ENCODE data around the gene SMC5. TPM values are rescaled to one million over a fixed set of nuclear protein-coding genes. Genes with fewer than 3 reads are reported as not detected.

The SMC5 gene
- total RNA-seq, 1 experiment from 2014 or later: 31.9 TPM

- intact Hi-C loops (cut with micrococcal nuclease): loop anchor here (5.0 to 10.0 kb wide), 3 partner anchors 158 to 495 kb away; partner anchors contain the start of gene PTAR1
- CTCF ChIA-PET: interaction anchor here (0.8 kb wide), 1 partner anchor 43 kb away, joined by 3 read pairs; no protein-coding TSS in a partner anchor
- TF ChIP-seq, protein P1, sequence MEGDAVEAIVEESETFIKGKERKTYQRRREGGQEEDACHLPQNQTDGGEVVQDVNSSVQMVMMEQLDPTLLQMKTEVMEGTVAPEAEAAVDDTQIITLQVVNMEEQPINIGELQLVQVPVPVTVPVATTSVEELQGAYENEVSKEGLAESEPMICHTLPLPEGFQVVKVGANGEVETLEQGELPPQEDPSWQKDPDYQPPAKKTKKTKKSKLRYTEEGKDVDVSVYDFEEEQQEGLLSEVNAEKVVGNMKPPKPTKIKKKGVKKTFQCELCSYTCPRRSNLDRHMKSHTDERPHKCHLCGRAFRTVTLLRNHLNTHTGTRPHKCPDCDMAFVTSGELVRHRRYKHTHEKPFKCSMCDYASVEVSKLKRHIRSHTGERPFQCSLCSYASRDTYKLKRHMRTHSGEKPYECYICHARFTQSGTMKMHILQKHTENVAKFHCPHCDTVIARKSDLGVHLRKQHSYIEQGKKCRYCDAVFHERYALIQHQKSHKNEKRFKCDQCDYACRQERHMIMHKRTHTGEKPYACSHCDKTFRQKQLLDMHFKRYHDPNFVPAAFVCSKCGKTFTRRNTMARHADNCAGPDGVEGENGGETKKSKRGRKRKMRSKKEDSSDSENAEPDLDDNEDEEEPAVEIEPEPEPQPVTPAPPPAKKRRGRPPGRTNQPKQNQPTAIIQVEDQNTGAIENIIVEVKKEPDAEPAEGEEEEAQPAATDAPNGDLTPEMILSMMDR (IDR thresholded peaks at IDR 0.05; ENCODE audit: unreplicated experiment): no peak
- no peaks in the 10 kb centered on the region for H3K27me3 Mint-ChIP-seq (ENCODE audit: insufficient read depth, unreplicated experiment)
- H3K27ac Mint-ChIP-seq (ENCODE audit: low read depth, unreplicated experiment): peak overlapping the region; percentile 99
- peaks cover 28% of the 10 kb centered on the region for H3K36me3 Mint-ChIP-seq (ENCODE audit: insufficient read depth, unreplicated experiment)
- TSS peak; percentile 57 for BruUV-seq (replicated peaks)
- DNase-seq (ENCODE audit: unreplicated experiment): no peak
- no peaks in the 10 kb centered on the region for H3K9me3 Mint-ChIP-seq (ENCODE audit: unreplicated experiment)
- H3K4me3 Mint-ChIP-seq (ENCODE audit: unreplicated experiment): peak overlapping the region; percentile 97
- peaks cover 63% of the 10 kb centered on the region for H3K4me1 Mint-ChIP-seq (ENCODE audit: insufficient read depth, unreplicated experiment)
- POLR2A ChIA-PET: interaction anchor here (0.6 to 4.9 kb wide), 4 partner anchors 155 to 343 kb away, joined by 3 to 54 read pairs (median 13); partner anchors contain the start of gene KLF9
Measured at GRCh38 chr9:70259512-70259802, 679 bp downstream of the SMC5 start.

- DNase-seq (ENCODE audit: unreplicated experiment): no peak
- intact Hi-C loops (cut with micrococcal nuclease): no loop called here
- ChIA-PET CTCF (interaction anchor here (0.7 to 1.1 kb wide), 2 partner anchors 78 to 137 kb away, joined by 3 read pairs; no protein-coding TSS in a partner anchor), POLR2A (interaction anchor here (0.6 to 3.3 kb wide), 6 partner anchors 9 to 342 kb away, joined by 3 to 9 read pairs (median 6); no protein-coding TSS in a partner anchor)
- H3K36me3 Mint-ChIP-seq (ENCODE audit: insufficient read depth, unreplicated experiment): peaks cover 33% of the 10 kb centered on the region
- H3K4me1 Mint-ChIP-seq (ENCODE audit: insufficient read depth, unreplicated experiment): peaks cover 63% of the 10 kb centered on the region
- H3K27ac Mint-ChIP-seq (ENCODE audit: low read depth, unreplicated experiment): peak overlapping the region; percentile 99
- no TSS peak for BruUV-seq (replicated peaks)
- TF ChIP-seq, protein P1 (IDR thresholded peaks at IDR 0.05; ENCODE audit: unreplicated experiment): no peak
- H3K27me3 Mint-ChIP-seq (ENCODE audit: insufficient read depth, unreplicated experiment): no peaks in the 10 kb centered on the region
- H3K4me3 Mint-ChIP-seq (ENCODE audit: unreplicated experiment): peak overlapping the region; percentile 97
- H3K9me3 Mint-ChIP-seq (ENCODE audit: unreplicated experiment): no peaks in the 10 kb centered on the region
Measured at GRCh38 chr9:70260007-70260443, 1.2 kb downstream of the SMC5 start.

GRCh38 chr9:70260606-70261005, 1.8 kb downstream of the SMC5 start:
- CTCF ChIA-PET: interaction anchor here (0.7 to 1.1 kb wide), 2 partner anchors 78 to 137 kb away, joined by 3 read pairs; no protein-coding TSS in a partner anchor
- Mint-ChIP-seq H3K9me3 (ENCODE audit: unreplicated experiment) (no peaks in the 10 kb centered on the region), H3K36me3 (ENCODE audit: insufficient read depth, unreplicated experiment) (peaks cover 39% of the 10 kb centered on the region), H3K4me1 (ENCODE audit: insufficient read depth, unreplicated experiment) (peaks cover 59% of the 10 kb centered on the region), H3K27me3 (ENCODE audit: insufficient read depth, unreplicated experiment) (no peaks in the 10 kb centered on the region), H3K27ac (ENCODE audit: low read depth, unreplicated experiment) (no peak overlapping the region), H3K4me3 (ENCODE audit: unreplicated experiment) (peak overlapping the region; percentile 97)
- POLR2A ChIA-PET: interaction anchor here (0.7 to 3.3 kb wide), 5 partner anchors 9 to 342 kb away, joined by 3 to 9 read pairs (median 7); no protein-coding TSS in a partner anchor
- no peak for DNase-seq (ENCODE audit: unreplicated experiment)
- intact Hi-C loops (cut with micrococcal nuclease): no loop called here
- BruUV-seq (replicated peaks): no TSS peak
- TF ChIP-seq, protein P1 (IDR thresholded peaks at IDR 0.05; ENCODE audit: unreplicated experiment): no peak

DNA sequence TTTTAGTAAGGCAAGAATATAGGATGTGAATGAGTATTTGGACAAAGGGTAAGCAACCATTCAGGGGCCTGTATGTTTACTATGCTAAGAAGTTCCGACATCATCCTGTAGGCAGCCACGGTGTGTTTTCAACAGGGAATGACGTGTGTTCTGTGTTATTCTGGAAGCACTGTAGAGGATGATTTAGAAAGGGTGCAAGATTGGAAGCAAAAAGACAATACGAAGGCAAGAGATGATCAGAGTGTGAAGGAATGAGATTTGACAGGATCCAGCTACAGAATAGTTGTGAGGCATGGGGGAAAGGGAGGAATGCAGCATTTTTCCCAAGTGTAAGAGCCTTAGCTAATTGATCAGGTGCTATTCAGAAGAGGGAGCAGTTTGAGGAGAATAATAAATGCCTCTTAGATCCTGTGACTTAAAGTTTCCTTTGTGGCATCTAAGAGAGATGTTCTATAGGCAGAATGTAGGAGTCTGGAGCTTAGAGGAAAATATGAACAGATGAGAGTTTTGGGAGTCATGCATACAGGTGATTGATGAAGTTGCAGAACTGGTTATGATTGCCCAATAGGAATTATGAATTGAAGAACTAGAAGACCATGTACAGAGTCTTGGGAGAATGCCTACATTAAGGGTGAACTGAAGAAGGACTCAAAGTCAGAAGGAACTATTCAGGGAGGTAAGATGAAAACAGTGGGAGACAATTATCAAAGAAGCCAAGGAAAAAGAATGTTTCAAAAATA, 2.5 kb downstream of the SMC5 start:
- Mint-ChIP-seq H3K9me3 (ENCODE audit: unreplicated experiment) (no peaks in the 10 kb centered on the region), H3K4me1 (ENCODE audit: insufficient read depth, unreplicated experiment) (peaks cover 52% of the 10 kb centered on the region), H3K27ac (ENCODE audit: low read depth, unreplicated experiment) (no peak overlapping the region), H3K36me3 (ENCODE audit: insufficient read depth, unreplicated experiment) (peaks cover 46% of the 10 kb centered on the region), H3K4me3 (ENCODE audit: unreplicated experiment) (peak overlapping the region; percentile 97), H3K27me3 (ENCODE audit: insufficient read depth, unreplicated experiment) (no peaks in the 10 kb centered on the region)
- CTCF ChIA-PET: no interaction called here
- intact Hi-C loops (cut with micrococcal nuclease): no loop called here
- no peak for DNase-seq (ENCODE audit: unreplicated experiment)
- BruUV-seq (replicated peaks): no TSS peak
- POLR2A ChIA-PET: interaction anchor here (0.6 to 1.6 kb wide), 2 partner anchors 9 to 158 kb away, joined by 3 to 7 read pairs; no protein-coding TSS in a partner anchor
- TF ChIP-seq, protein P1 (IDR thresholded peaks at IDR 0.05; ENCODE audit: unreplicated experiment): no peak

Measured in MCF 10A (cell line).